Endothelial cell of umbilical vein (primary cell): Measurements from ENCODE around the gene DUSP5. TPM values are rescaled to one million over a fixed set of nuclear protein-coding genes. Genes with fewer than 3 reads are reported as not detected.
"Not testable (repeated sequence)": the region's sequence is repeated elsewhere in the genome, so short reads cannot be mapped to it uniquely, and the experiment has no call there.

Experiments used
- BruUV-seq: library from RNA; stranded (reverse); fragments of 400-500 nt; replicated peaks from 2 replicates; lab custom pipeline; 2021; lab: Mats Ljungman, UMichigan
- CTCF ChIA-PET: fragments of 300-600, 350-600 bp; sonication (Branson Sonifier 250); formaldehyde crosslinking; loops from one replicate; lab custom pipeline; 2021; ENCODE audit warnings: antibody characterized with exemption, inconsistent platforms; lab: Charles Lee
- POLR2A ChIA-PET: fragments of 300-600, 350-600 bp; sonication (Branson Sonifier 250); formaldehyde crosslinking; loops from one replicate; lab custom pipeline; 2021; ENCODE audit warnings: antibody characterized with exemption, inconsistent platforms; lab: Charles Lee
- DNase-seq: peaks from one replicate; pipeline ENCODE4 v3.0.0-alpha.2; 2011; ENCODE audit warnings: low read depth, low spot score
- FAIRE-seq: peaks from 2 replicates; lab custom pipeline; 2011; peaks lifted over from hg19 to GRCh38; lab: Jason Lieb, UNC
- H2AFZ ChIP-seq: 2 replicates; pipeline ENCODE4 v1.6.0; 2012; ENCODE audit warnings: low read depth, low read length, control low read depth, inconsistent platforms
- H3K27ac ChIP-seq: 2 replicates; pipeline ENCODE4 v1.5.1; 2011; ENCODE audit warnings: low read depth, mild to moderate bottlenecking, control low read depth, low read length, moderate library complexity; ENCODE audit not compliant: insufficient read depth
- H3K27me3 ChIP-seq, 2 experiments: 2 replicates each; pipeline versions ENCODE4 v1.6.0 to v1.6.1; 2011; ENCODE audit warnings: low read length in 2 of 2, mixed read lengths in 1 of 2; ENCODE audit not compliant: control insufficient read depth in 2 of 2, insufficient read depth in 2 of 2
- H3K36me3 ChIP-seq, 2 experiments: 2 replicates in 1 of 2; 3 replicates in 1 of 2; pipeline ENCODE4 v1.5.1; 2011; ENCODE audit warnings: low read length in 2 of 2, mild to moderate bottlenecking in 1 of 2, moderate library complexity in 1 of 2; ENCODE audit not compliant: control insufficient read depth in 2 of 2, insufficient read depth in 2 of 2; ENCODE audit errors: extremely low read depth in 1 of 2
- H3K4me1 ChIP-seq: 3 replicates; pipeline ENCODE4 v1.5.1; 2011; ENCODE audit warnings: mild to moderate bottlenecking, low read length; ENCODE audit not compliant: control insufficient read depth, insufficient read depth; ENCODE audit errors: extremely low read depth
- H3K4me2 ChIP-seq: 2 replicates; pipeline ENCODE4 v1.6.1; 2011; ENCODE audit warnings: low read length, control low read depth, mixed read lengths; ENCODE audit not compliant: insufficient read depth
- H3K4me3 ChIP-seq, 3 experiments: fragments of 200-600 bp in 1 of 3; sonication (generic), shearing (Covaris generic) in 1 of 3; replicated peaks in 1 of 3; 2 replicates each; pipeline ENCODE4 v1.5.1; 2011 to 2016; ENCODE audit warnings: control low read depth in 3 of 3, low read length in 3 of 3, mild to moderate bottlenecking in 2 of 3, inconsistent platforms in 1 of 3, low read depth in 1 of 3, moderate library complexity in 1 of 3; ENCODE audit not compliant: insufficient read depth in 1 of 3
- H3K79me2 ChIP-seq: 2 replicates; pipeline ENCODE4 v1.6.0; 2012; ENCODE audit warnings: low read length, inconsistent platforms; ENCODE audit not compliant: control insufficient read depth, insufficient read depth
- H3K9ac ChIP-seq: replicated peaks from 2 replicates; pipeline ENCODE3; 2011; ENCODE audit warnings: low read length, control low read depth; ENCODE audit not compliant: insufficient read depth; ENCODE audit errors: extremely low read depth
- H3K9me1 ChIP-seq: replicated peaks from 3 replicates; pipeline ENCODE4 v1.6.0; 2011; ENCODE audit warnings: mild to moderate bottlenecking, low read length; ENCODE audit not compliant: control insufficient read depth, insufficient read depth; ENCODE audit errors: extremely low read depth
- H3K9me3 ChIP-seq: replicated peaks from 2 replicates; pipeline ENCODE4 v1.5.1; 2012; ENCODE audit warnings: low read length, inconsistent platforms; ENCODE audit not compliant: control insufficient read depth, insufficient read depth
- H4K20me1 ChIP-seq: replicated peaks from 2 replicates; pipeline ENCODE3; 2011; ENCODE audit warnings: mild to moderate bottlenecking, low read length; ENCODE audit not compliant: control insufficient read depth, insufficient read depth; ENCODE audit errors: extremely low read depth
- EZH2 ChIP-seq: IDR thresholded peaks from 2 replicates; pipeline ENCODE4 v1.6.1; 2012; ENCODE audit warnings: borderline replicate concordance, low read depth, mild to moderate bottlenecking, moderate library complexity, low read length, inconsistent platforms; ENCODE audit not compliant: severe bottlenecking
- JUN ChIP-seq: IDR thresholded peaks from 2 replicates; pipeline ENCODE4 v1.6.1; 2011; ENCODE audit warnings: borderline replicate concordance, low read depth; ENCODE audit not compliant: insufficient read length, insufficient read depth
- POLR2A ChIP-seq: IDR thresholded peaks from 2 replicates; pipeline ENCODE4 v1.6.1; 2012; ENCODE audit warnings: low read depth, mild to moderate bottlenecking, control low read depth, low read length
- POLR2AphosphoS5 ChIP-seq: IDR thresholded peaks from 2 replicates; pipeline ENCODE4 v1.6.1; 2012; ENCODE audit warnings: low read depth, mild to moderate bottlenecking, control low read depth, low read length, moderate library complexity; ENCODE audit not compliant: insufficient read depth
- dilution Hi-C: fragments of 300-500 bp; cut with MboI; formaldehyde crosslinking; loops from one replicate; pipeline ENCODE4 v1.15.0; 2019; ENCODE audit warnings: low sequenced_read_pairs; ENCODE audit not compliant: extremely low pct_ligation_motif_present
- intact Hi-C: fragments of 100-400 bp; cut with micrococcal nuclease; formaldehyde crosslinking; loops from one replicate; pipeline ENCODE4 v1.10.0; 2022
- polyA plus RNA-seq, 4 experiments: library from polyadenylated mRNA; depleted of rRNA in 3 of 4; stranded (reverse) in 3 of 4; unstranded in 1 of 4; fragments of >200 nt; gene quantifications; 2 replicates each; pipeline versions ENCODE4 v1.2.1 to v1.2.3, GENCODE V29; 2011 to 2012; ENCODE audit warnings: missing spikeins in 1 of 4
- total RNA-seq: library from RNA; stranded (reverse); gene quantifications from 2 replicates; pipeline ENCODE4 v1.2.3, GENCODE V29; 2021
- TF ChIP-seq, protein P1 (sequence below): IDR thresholded peaks from 2 replicates; pipeline ENCODE4 v1.6.1; 2011; ENCODE audit not compliant: insufficient read depth, insufficient read length

Gene DUSP5
- total and polyA plus RNA-seq, 2 donors (not counting 3 experiments of a cell fraction or from before 2014, with no cell fraction given): 12.2 to 25.2 TPM

DNA sequence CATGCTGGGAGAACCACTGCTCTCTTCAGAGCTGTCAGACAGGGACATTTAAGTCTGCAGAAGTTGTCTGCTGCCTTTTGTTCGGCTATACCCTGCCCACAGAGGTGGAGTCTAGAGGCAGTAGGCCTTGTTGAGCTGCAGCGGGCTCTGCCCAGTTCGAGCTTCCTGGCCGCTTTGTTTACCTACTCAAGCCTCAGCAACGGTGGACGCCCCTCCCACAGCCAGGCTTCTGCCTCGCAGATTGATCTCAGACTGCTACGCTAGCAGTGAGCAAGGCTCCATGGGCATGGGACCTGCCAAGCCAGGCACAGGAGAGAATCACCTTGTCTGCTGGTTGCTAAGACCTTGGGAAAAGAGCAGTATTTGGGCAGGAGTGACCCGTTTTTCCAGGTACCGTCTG lies 27.2 kb upstream of the DUSP5 start:
- H3K4me3 ChIP-seq, H3K4me1 ChIP-seq, H3K79me2 ChIP-seq, H2AFZ ChIP-seq, H4K20me1 ChIP-seq, FAIRE-seq, POLR2A ChIA-PET, H3K27ac ChIP-seq, dilution Hi-C loops, H3K4me2 ChIP-seq, H3K9ac ChIP-seq, H3K27me3 ChIP-seq, CTCF ChIA-PET, BruUV-seq, H3K9me3 ChIP-seq, H3K36me3 ChIP-seq, intact Hi-C loops, H3K9me1 ChIP-seq, DNase-seq: not testable (repeated sequence)

DNA sequence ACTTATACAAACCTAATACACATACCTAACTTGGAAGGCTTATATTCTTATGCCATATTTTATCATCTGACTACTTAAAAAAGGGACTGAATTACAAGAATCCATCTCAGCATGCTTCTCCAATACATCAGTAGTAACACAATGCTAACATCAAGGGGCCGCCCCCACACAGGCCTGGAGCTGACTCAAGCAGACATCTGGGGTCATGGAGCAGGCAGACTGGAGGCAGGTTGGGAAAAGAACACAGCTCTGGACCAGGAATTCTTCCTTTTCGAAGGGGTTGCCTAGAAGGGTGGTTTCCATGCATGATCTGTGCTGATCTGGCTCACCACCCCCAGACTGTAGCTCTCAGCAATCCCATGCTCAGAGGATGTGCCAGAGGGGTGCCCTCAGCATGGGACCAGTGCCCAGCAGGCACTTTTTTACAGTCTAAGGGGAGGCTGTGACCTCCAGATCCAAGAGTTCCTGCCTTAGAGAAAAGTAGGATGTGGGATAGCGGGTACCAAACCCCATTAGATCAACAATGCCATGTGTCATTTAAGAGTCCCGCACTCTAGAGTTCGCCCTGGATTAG lies 26.1 kb upstream of the DUSP5 start:
- H3K4me3 ChIP-seq: no peak overlapping the region
- POLR2A ChIA-PET: interaction anchor here (0.7 kb wide), 1 partner anchor 145 kb away, joined by 3 read pairs; no protein-coding TSS in a partner anchor
- DNase-seq: no peak
- H3K9me1 ChIP-seq: no peaks in the 10 kb centered on the region
- dilution Hi-C loops: no loop called here
- no TSS peak for BruUV-seq
- no peaks in the 10 kb centered on the region for H3K9me3 ChIP-seq
- no peaks in the 10 kb centered on the region for H3K4me1 ChIP-seq
- TF ChIP-seq POLR2A (no peak), POLR2AphosphoS5 (no peak), EZH2 (no peak), JUN (no peak)
- TF ChIP-seq, protein P1, sequence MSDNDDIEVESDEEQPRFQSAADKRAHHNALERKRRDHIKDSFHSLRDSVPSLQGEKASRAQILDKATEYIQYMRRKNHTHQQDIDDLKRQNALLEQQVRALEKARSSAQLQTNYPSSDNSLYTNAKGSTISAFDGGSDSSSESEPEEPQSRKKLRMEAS: no peak
- H2AFZ ChIP-seq: no peak overlapping the region
- H3K4me2 ChIP-seq: no peak overlapping the region
- FAIRE-seq: no peak
- intact Hi-C loops: no loop called here
- no peaks in the 10 kb centered on the region for H3K27me3 ChIP-seq
- CTCF ChIA-PET: interaction anchor here (1.8 to 2.1 kb wide), 2 partner anchors 12 to 118 kb away, joined by 4 to 6 read pairs; no protein-coding TSS in a partner anchor
- no peaks in the 10 kb centered on the region for H4K20me1 ChIP-seq
- H3K9ac ChIP-seq: no peak overlapping the region
- no peak overlapping the region for H3K27ac ChIP-seq
- H3K79me2 ChIP-seq: no peaks in the 10 kb centered on the region
- H3K36me3 ChIP-seq: no peaks in the 10 kb centered on the region
